Psoas muscle (tissue), 8 donors: ENCODE measurements around the gene ME1. TPM values are rescaled to one million over a fixed set of nuclear protein-coding genes. Genes with fewer than 3 reads are reported as not detected.

ENCODE experiments used
- ATAC-seq, 4 donors: fragments of 200-7000 bp; cut with Tn5 transposase; one replicate each; pipeline ENCODE4 v1.9.1; 2020; ENCODE audit warnings: moderate library complexity in 3 of 4, mild to moderate bottlenecking in 2 of 4
- DNase-seq, 2 donors: peaks; one replicate each; pipeline ENCODE4 v3.0.0-alpha.2; 2020
- H3K27ac ChIP-seq: fragments of 200-600 bp; one replicate; pipeline ENCODE4 v1.8.0; 2022
- H3K27me3 ChIP-seq, 3 donors: fragments of 200-600 bp in 1 of 3; one replicate each; pipeline versions ENCODE4 v1.6.1 to v1.8.0; 2013 to 2022; ENCODE audit warnings: low read length in 2 of 3, mild to moderate bottlenecking in 2 of 3, moderate library complexity in 1 of 3; ENCODE audit not compliant: insufficient read depth in 3 of 3
- H3K36me3 ChIP-seq, 2 donors: fragments of 200-600 bp in 1 of 2; one replicate each; pipeline versions ENCODE4 v1.6.1 to v1.8.0; 2013 to 2022; ENCODE audit warnings: low read depth in 1 of 2, mild to moderate bottlenecking in 1 of 2, moderate library complexity in 1 of 2; ENCODE audit not compliant: insufficient read depth in 1 of 2
- H3K4me1 ChIP-seq: fragments of 200-600 bp; one replicate; pipeline ENCODE4 v1.8.0; 2022
- H3K4me3 ChIP-seq: fragments of 200-600 bp; one replicate; pipeline ENCODE4 v1.8.0; 2022; ENCODE audit warnings: mild to moderate bottlenecking
- H3K9me3 ChIP-seq: fragments of 200-600 bp; one replicate; pipeline ENCODE4 v1.8.0; 2022
- WGBS, 3 donors: extraction: QIAGEN DNeasy Blood & Tissue Kit; methylation state at CpG; one replicate each; pipeline versions ENCODE4 v1.1.6 to v1.1.7; 2013; 5-methylcytosine and 5-hydroxymethylcytosine counted together
- intact Hi-C, 2 donors: fragments of 100-400 bp; cut with DNase I; formaldehyde crosslinking; loops; one replicate each; pipeline versions ENCODE4 v1.11.0 to v1.14.2; 2022
- polyA plus RNA-seq, 3 donors: library from polyadenylated mRNA; stranded (reverse); fragments of 200-250 nt; gene quantifications; one replicate each; pipeline ENCODE4 v1.2.3, GENCODE V29; 2013
- total RNA-seq, 4 donors: library from RNA; stranded (reverse); fragmentation: NEBNext Ultra II Directional in 2 of 4; extraction: Animal tissue kit (Norgen Biotek cat#: 25700) in 2 of 4; gene quantifications; one replicate each; pipeline versions ENCODE4 v1.2.1 to v1.2.4, GENCODE V29; 2021 to 2023
- TF ChIP-seq, protein P1 (sequence below): fragments of 200-600 bp; IDR thresholded peaks from one replicate; pipeline ENCODE4 v1.8.0; 2022; ENCODE audit warnings: antibody characterized with exemption
- donor health status: healthy with polysubstance abuse.
- donor health status: DM: no; HTN: no; CAD: no; lungs with moderate emphysema.
- donor health status: Bipolar disorder and iron deficiency.
- donor health status: healthy.
- donor health status: DM: yes; HTN: yes; CAD: no.
- donor health status: DM: no; HTN: no; CAD: no.
- donor health status: DM: no; HTN: no; CAD: no.
- donor health status: DM: yes; HTN: yes; CAD: no.

The ME1 gene
- total and polyA plus RNA-seq, 7 donors = 13.5 to 52.2 (median 33.2) TPM

GRCh38 chr6:83466328-83466727 is 35.5 kb upstream of the ME1 start:
- 89 to 94% (median 89%) methylated on average over 6 of the region's 6 CpGs for WGBS, 3 donors
- no peaks in the 10 kb centered on the region for H3K4me1 ChIP-seq
- H3K27me3 ChIP-seq = no peaks in the 10 kb centered on the region
- H3K4me3 ChIP-seq = no peak overlapping the region
- H3K27ac ChIP-seq = no peak overlapping the region
- H3K9me3 ChIP-seq = no peaks in the 10 kb centered on the region
- intact Hi-C loops = no loop called here
- TF ChIP-seq, protein P1, sequence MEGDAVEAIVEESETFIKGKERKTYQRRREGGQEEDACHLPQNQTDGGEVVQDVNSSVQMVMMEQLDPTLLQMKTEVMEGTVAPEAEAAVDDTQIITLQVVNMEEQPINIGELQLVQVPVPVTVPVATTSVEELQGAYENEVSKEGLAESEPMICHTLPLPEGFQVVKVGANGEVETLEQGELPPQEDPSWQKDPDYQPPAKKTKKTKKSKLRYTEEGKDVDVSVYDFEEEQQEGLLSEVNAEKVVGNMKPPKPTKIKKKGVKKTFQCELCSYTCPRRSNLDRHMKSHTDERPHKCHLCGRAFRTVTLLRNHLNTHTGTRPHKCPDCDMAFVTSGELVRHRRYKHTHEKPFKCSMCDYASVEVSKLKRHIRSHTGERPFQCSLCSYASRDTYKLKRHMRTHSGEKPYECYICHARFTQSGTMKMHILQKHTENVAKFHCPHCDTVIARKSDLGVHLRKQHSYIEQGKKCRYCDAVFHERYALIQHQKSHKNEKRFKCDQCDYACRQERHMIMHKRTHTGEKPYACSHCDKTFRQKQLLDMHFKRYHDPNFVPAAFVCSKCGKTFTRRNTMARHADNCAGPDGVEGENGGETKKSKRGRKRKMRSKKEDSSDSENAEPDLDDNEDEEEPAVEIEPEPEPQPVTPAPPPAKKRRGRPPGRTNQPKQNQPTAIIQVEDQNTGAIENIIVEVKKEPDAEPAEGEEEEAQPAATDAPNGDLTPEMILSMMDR = no peak
- no peak for ATAC-seq
- H3K36me3 ChIP-seq = no peaks in the 10 kb centered on the region
- no peak for DNase-seq

DNA sequence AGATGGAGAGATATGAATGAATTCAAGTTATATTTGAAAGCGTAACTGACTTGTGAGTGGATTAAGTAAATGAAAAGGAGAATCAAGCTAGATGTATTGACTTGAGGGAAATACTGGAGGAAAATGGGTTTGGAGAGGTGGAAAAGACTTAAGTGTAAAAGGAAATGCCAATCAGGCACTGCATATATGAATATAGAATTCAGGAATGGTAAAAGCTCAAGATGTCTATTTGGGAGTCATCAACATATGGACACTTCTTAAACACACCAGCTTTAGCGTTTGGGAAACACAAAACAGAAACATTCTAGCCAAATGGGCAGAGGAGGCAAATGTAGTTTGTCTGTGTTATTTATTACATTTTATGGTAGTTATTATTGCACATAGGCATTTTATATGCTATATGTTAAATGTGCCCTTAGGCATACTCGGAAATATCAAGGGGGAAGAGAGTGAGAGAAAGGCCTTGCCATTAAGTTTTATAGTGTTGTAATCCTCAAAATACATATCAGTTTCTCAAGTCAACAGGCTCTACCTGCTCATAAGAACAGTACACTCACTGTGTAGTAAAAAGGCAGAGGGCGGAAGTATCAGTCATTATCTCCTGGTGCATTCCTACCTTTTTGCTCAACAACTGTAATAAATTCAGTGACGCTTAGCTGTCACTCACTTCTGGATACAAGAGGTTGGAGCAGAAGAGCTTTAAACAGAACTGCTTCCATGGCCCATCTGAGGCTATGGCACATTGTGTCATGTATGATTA is 33.7 kb upstream of the ME1 start:
- peak in 1 of 4 donors; percentile 31 for ATAC-seq

GRCh38 chr6:83463886-83464285 is 33.0 kb upstream of the ME1 start:
- TF ChIP-seq, protein P1 = no peak
- DNase-seq = no peak
- no peaks in the 10 kb centered on the region for H3K36me3 ChIP-seq
- no peak overlapping the region for H3K4me3 ChIP-seq
- intact Hi-C loops = no loop called here
- no peaks in the 10 kb centered on the region for H3K27me3 ChIP-seq
- no peak overlapping the region for H3K27ac ChIP-seq
- H3K4me1 ChIP-seq = no peaks in the 10 kb centered on the region
- H3K9me3 ChIP-seq = no peaks in the 10 kb centered on the region
- WGBS, 3 donors = 11 to 29% (median 14%) methylated on average over 2 of the region's 2 CpGs
- ATAC-seq = peak in 3 of 4 donors; percentile 35 to 65 (median 38)

More for the DNA sequence above, 33.7 kb upstream of the ME1 start:
- H3K4me3 ChIP-seq = no peak overlapping the region
- no peaks in the 10 kb centered on the region for H3K36me3 ChIP-seq
- H3K4me1 ChIP-seq = no peaks in the 10 kb centered on the region
- intact Hi-C loops = no loop called here
- TF ChIP-seq, protein P1 = no peak
- DNase-seq = no peak
- H3K27me3 ChIP-seq = no peaks in the 10 kb centered on the region
- H3K27ac ChIP-seq = no peak overlapping the region
- WGBS, 3 donors = 91 to 94% (median 93%) methylated on average over 5 of the region's 5 CpGs
- H3K9me3 ChIP-seq = no peaks in the 10 kb centered on the region

GRCh38 chr6:83462524-83462923 is 31.7 kb upstream of the ME1 start:
- Histone ChIP-seq H3K4me3 (no peak overlapping the region), H3K27ac (no peak overlapping the region), H3K27me3 (no peaks in the 10 kb centered on the region), H3K9me3 (no peaks in the 10 kb centered on the region), H3K36me3 (no peaks in the 10 kb centered on the region), H3K4me1 (no peaks in the 10 kb centered on the region)
- WGBS, 3 donors = 44 to 63% (median 54%) methylated on average over 1 of the region's 1 CpG
- ATAC-seq = no peak
- TF ChIP-seq, protein P1 = no peak
- no peak for DNase-seq
- intact Hi-C loops = no loop called here

GRCh38 chr6:83461438-83461837 is 30.6 kb upstream of the ME1 start:
- no peak overlapping the region for H3K4me3 ChIP-seq
- ATAC-seq = no peak

More at GRCh38 chr6:83461438-83461837, 30.6 kb upstream of the ME1 start:
- Histone ChIP-seq H3K4me1 (no peaks in the 10 kb centered on the region), H3K27ac (no peak overlapping the region), H3K36me3 (no peaks in the 10 kb centered on the region), H3K9me3 (no peaks in the 10 kb centered on the region), H3K27me3 (no peaks in the 10 kb centered on the region)
- TF ChIP-seq, protein P1 = no peak
- DNase-seq = no peak
- 17 to 85% (median 83%) methylated on average over 1 of the region's 1 CpG for WGBS, 3 donors
- intact Hi-C loops = no loop called here
